Muscle of leg (tissue), 11 donors: ENCODE data around the gene TRIO. TPM values are rescaled to one million over a fixed set of nuclear protein-coding genes. Genes with fewer than 3 reads are reported as not detected.

ENCODE experiments used
- DNase-seq: peaks from one replicate; pipeline ENCODE4 v3.0.0; 2013
- H3K27ac ChIP-seq: one replicate; pipeline ENCODE4 v1.5.1; 2013; ENCODE audit warnings: mild to moderate bottlenecking, low read length, control low read depth
- H3K27me3 ChIP-seq: one replicate; pipeline ENCODE4 v1.6.1; 2013; ENCODE audit warnings: low read length; ENCODE audit not compliant: control insufficient read depth, insufficient read depth
- H3K36me3 ChIP-seq: one replicate; pipeline ENCODE4 v1.6.1; 2013; ENCODE audit warnings: low read length; ENCODE audit not compliant: control insufficient read depth, insufficient read depth
- H3K4me1 ChIP-seq: one replicate; pipeline ENCODE4 v1.6.1; 2013; ENCODE audit warnings: low read length; ENCODE audit not compliant: control insufficient read depth, insufficient read depth
- H3K4me3 ChIP-seq: one replicate; pipeline ENCODE4 v1.5.1; 2013; ENCODE audit warnings: low read length, control low read depth
- H3K9me3 ChIP-seq: replicated peaks from 2 replicates; pipeline ENCODE4 v1.6.1; 2013; ENCODE audit warnings: low read depth, low read length; ENCODE audit not compliant: control insufficient read depth
- WGBS: methylation state at CpG from one replicate; pipeline ENCODE4 v1.1.5; 2013; ENCODE audit warnings: missing lambda C conversion rate; ENCODE audit not compliant: insufficient coverage; 5-methylcytosine and 5-hydroxymethylcytosine counted together
- polyA plus RNA-seq, 8 donors: library from polyadenylated mRNA; unstranded; fragments of 120-200 nt; gene quantifications; one replicate each; pipeline versions ENCODE4 v1.2.1 to v1.2.3, GENCODE V29; 2013; ENCODE audit warnings: inconsistent platforms in 1 of 8, low replicate concordance in 1 of 8; ENCODE audit not compliant: insufficient read length in 8 of 8, insufficient read depth in 1 of 8
- total RNA-seq: library from RNA; stranded (reverse); fragments of 120-200 nt; gene quantifications from one replicate; pipeline ENCODE4 v1.2.4, GENCODE V29; 2013

Gene TRIO
- total and polyA plus RNA-seq, 9 donors: 124 to 219 (median 168) TPM

DNA sequence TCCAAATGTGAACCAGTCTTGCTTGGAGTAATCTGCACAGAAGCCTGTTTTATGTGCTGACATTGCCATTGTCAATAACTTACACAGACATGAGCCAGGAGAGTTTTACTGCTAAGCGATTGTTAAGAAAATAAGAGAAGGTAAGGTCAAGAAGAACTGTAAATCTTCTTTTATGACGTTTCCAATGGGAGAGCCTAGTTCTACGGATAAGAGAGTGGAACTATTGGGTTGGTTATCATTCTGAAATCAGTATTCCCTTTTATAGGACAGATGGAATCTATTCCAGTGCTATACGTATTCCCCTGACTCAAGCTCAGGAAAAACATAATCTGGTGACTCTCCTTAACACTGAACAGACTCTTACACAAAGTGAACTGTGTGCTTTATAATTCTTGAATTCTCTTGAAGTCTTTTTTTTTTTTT lies 300.5 kb downstream of the TRIO start:
- peak; percentile 70 for DNase-seq
- no peaks in the 10 kb centered on the region for H3K36me3 ChIP-seq
- peak overlapping the region; percentile 96 for H3K27ac ChIP-seq
- H3K4me3 ChIP-seq: peak overlapping the region; percentile 59
- no peaks in the 10 kb centered on the region for H3K27me3 ChIP-seq
- no peaks in the 10 kb centered on the region for H3K9me3 ChIP-seq
- H3K4me1 ChIP-seq: peaks cover 47% of the 10 kb centered on the region
- no CpG with 5 or more reads among the region's 4 CpGs for WGBS

DNA sequence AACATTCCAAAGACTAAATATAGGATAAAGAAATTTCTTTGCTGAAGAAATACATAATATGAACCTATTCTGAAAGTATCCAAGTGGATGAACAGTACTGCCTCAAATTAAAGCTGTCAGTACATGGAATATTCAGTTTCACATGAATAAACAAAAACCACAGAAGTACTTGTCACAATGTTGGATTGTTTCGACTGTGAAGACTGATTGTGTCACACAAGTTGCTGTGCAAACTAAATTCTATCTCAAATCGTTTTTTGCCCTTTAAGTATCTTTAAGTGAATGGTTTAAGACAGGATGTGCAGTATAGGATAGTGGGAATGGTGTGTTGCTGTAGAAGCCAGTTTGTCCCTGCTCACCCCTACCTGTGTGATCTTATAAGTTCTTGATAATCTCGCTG lies 301.0 kb downstream of the TRIO start:
- H3K4me3 ChIP-seq: peak overlapping the region; percentile 3
- H3K36me3 ChIP-seq: no peaks in the 10 kb centered on the region
- H3K9me3 ChIP-seq: no peaks in the 10 kb centered on the region
- DNase-seq: no peak
- WGBS: no CpG with 5 or more reads among the region's 3 CpGs
- no peaks in the 10 kb centered on the region for H3K27me3 ChIP-seq
- peaks cover 51% of the 10 kb centered on the region for H3K4me1 ChIP-seq
- peak overlapping the region; percentile 96 for H3K27ac ChIP-seq

DNA sequence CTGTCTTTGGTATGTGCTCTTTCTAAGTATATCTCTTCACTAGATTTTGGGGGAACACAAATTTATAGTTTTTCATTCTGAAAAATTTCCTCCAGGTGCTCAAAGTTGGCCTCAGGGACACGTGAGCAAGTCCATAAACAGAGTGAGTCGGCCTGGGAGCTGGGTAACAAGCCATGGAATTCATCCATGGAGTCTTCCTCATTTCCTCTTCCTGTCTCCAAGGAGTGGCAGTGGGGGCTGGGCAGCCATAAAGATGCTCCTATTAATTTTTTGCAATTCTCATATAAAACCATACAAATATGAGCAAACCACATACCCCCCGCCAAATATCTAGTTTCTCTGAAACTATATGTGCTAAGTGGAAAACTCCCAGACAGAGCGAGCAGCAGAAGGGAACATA lies 301.9 kb downstream of the TRIO start:
- Histone ChIP-seq H3K4me1 (peaks cover 54% of the 10 kb centered on the region), H3K27ac (peak overlapping the region; percentile 96), H3K4me3 (no peak overlapping the region), H3K27me3 (no peaks in the 10 kb centered on the region), H3K36me3 (no peaks in the 10 kb centered on the region), H3K9me3 (no peaks in the 10 kb centered on the region)
- 0% methylated on average over 1 of the region's 4 CpGs for WGBS
- DNase-seq: peak; percentile 77

DNA sequence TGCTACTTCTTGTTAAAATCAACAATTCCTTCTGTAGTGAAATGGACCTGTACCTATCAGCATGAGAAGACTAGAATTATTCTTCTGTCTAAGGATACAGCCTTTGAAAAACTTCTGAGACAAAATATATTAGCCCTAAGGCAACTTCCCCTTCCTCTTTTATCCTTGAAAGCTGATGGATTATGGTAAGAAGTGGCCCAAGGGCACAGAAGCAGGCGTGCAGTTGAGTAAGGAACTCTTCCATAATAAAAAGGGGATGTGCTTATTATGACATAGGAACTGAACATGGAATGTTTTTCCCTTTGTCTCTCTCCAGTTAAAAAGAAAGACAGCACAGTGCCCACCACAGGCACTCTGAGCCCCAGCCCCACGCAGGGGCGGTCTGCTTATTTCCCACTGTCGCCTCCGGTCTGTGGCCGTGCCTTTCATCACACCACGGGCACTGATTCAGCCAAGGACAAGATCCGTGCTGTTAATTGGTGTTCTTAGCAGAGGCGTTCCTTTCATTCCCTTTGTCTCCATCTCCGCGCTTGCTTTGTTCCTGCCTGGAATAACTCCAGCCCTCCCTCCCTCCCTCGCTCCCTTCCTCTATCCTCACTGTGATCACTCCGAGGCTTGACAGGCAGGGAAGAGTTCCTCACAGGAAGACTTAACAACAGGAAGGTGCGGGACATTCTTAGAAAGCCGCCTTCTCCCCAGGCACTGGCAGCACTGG lies 302.6 kb downstream of the TRIO start:
- peak; percentile 78 for DNase-seq
- H3K27ac ChIP-seq: peak overlapping the region; percentile 96
- H3K4me1 ChIP-seq: peaks cover 56% of the 10 kb centered on the region
- WGBS: 26% methylated on average over 13 of the region's 15 CpGs
- H3K27me3 ChIP-seq: no peaks in the 10 kb centered on the region
- no peaks in the 10 kb centered on the region for H3K9me3 ChIP-seq
- peak overlapping the region; percentile 7 for H3K4me3 ChIP-seq
- peaks cover 2% of the 10 kb centered on the region for H3K36me3 ChIP-seq

DNA sequence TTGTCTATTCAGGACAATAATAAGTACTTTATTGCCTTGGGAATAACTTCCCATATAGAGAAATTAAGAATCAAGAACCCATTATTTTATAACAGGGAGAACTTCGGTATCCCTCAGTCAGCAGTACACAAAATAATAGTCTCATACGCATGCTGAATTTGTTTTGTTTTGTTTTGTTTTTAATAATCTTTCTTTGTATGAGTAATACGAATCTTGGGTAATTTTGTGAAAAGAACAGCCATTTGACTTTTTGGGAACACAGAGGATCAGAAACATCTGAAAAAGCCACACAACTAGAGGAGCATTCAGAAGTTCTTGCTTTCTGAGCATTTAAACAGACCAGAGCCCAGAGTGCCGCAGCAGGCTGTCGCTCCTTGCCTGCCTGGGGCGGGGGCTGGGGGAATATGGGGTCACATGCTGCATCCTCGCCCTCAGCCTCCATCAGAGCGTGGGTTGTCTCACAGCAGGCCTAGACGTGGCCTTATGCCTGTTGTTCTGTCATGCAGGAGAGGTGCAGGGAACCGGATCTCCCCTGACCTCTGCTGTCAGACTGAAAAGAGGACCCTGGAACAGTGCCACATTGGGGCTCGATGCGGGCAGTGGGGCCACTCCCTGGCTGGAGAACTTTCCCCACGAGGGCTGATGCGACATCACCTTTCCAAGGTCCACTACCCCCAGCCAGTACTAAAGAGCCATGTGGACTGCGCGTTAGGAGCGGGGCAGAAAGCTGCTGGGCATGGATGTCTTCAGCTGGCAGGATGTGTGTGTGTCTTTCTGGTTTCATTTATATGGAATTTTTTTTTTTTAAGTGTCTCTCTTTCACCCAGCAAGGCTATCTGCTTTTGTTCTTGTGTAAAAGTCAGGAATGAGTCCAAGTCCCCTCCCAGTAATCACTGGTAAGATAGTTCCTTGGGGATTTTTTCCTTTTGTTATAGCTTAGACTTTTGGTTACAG lies 305.1 kb downstream of the TRIO start:
- H3K27me3 ChIP-seq: no peaks in the 10 kb centered on the region
- H3K4me3 ChIP-seq: no peak overlapping the region
- peaks cover 10% of the 10 kb centered on the region for H3K36me3 ChIP-seq
- peaks cover 63% of the 10 kb centered on the region for H3K4me1 ChIP-seq
- WGBS: 10% methylated on average over 7 of the region's 17 CpGs
- H3K27ac ChIP-seq: peak overlapping the region; percentile 99
- H3K9me3 ChIP-seq: no peaks in the 10 kb centered on the region
- peak; percentile 79 for DNase-seq

DNA sequence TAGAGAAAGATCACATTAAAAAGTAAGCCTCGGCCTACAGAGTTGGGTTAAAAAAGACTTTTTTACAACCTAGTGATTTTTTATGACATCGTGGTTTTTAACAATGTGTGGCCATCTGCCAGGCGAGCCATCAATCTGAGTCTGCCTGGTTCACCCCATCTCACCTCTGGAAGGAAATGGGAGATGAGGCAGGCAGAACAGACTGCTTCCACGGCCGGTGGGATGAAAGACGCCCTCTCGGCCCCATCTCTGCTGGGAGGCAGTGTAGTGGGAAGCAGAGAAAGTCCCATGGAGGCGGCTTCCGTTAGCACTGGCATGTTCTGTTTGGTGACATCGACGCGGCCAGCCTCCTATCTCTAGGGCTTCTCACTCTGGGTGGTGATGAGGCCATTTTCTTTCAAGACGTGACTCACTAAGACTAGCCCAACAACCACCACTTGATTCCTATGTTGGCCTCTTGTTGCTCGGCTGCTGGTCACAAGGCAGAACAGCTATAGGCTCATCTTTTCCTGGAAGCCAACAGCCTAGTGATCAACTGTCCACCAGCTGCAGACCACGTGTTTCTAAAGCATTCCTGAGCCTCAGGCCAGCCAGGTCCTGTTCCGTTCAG lies 306.0 kb downstream of the TRIO start:
- H3K27me3 ChIP-seq: no peaks in the 10 kb centered on the region
- peak overlapping the region; percentile 99 for H3K27ac ChIP-seq
- 32% methylated on average over 7 of the region's 16 CpGs for WGBS
- peak; percentile 99 for DNase-seq
- H3K4me3 ChIP-seq: no peak overlapping the region
- peaks cover 69% of the 10 kb centered on the region for H3K4me1 ChIP-seq
- H3K9me3 ChIP-seq: no peaks in the 10 kb centered on the region
- peaks cover 15% of the 10 kb centered on the region for H3K36me3 ChIP-seq

DNA sequence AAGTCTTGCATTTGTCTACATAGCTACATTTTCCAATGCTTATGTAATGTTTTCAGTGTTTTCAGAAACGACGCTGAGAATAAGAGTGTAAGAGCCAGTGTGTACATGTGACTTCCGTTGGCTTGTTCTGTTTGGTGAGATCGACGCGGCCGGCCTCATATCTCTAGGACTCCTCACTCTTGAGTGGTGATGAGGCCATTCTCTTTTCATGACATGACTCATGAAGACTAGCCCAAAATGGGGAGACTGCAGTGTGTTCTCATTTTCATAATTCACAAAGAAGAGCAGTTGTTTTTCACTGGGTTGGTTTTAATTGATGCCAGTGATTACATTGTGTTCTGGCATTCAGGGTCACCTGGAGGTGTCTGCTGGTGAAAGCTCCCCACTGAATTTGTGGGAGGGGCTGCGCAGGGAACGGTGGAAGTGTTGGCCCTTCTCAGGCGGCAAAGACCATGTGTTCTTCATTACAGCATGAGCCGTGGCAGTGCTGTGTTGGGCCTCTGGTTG lies 306.9 kb downstream of the TRIO start:
- peaks cover 23% of the 10 kb centered on the region for H3K36me3 ChIP-seq
- no peaks in the 10 kb centered on the region for H3K9me3 ChIP-seq
- H3K4me3 ChIP-seq: no peak overlapping the region
- DNase-seq: peak; percentile 96
- H3K27me3 ChIP-seq: no peaks in the 10 kb centered on the region
- H3K27ac ChIP-seq: peak overlapping the region; percentile 99
- 21% methylated on average over 3 of the region's 11 CpGs for WGBS
- H3K4me1 ChIP-seq: peaks cover 70% of the 10 kb centered on the region

DNA sequence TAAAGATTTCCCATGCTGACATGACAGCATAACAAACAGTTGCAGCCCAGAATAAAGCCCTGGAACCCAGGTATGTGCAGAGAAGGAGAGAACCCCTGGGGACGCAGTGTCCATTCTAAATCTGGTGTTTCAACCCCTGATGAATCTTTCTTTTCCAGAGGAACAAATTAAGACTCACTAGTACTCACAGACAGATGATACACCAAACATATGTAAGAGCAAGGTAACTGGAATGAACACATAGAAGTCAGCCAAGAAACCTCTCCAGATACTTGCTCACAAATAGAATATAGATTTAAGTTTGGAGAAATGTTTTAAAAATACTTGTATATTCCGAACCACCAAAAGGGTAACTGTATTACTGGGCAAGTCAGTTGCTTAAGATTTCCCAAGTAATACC lies 307.6 kb downstream of the TRIO start:
- no CpG with 5 or more reads among the region's 2 CpGs for WGBS
- H3K9me3 ChIP-seq: no peaks in the 10 kb centered on the region
- H3K4me3 ChIP-seq: no peak overlapping the region
- H3K36me3 ChIP-seq: peaks cover 23% of the 10 kb centered on the region
- H3K4me1 ChIP-seq: peaks cover 66% of the 10 kb centered on the region
- peak overlapping the region; percentile 99 for H3K27ac ChIP-seq
- DNase-seq: no peak
- no peaks in the 10 kb centered on the region for H3K27me3 ChIP-seq

DNA sequence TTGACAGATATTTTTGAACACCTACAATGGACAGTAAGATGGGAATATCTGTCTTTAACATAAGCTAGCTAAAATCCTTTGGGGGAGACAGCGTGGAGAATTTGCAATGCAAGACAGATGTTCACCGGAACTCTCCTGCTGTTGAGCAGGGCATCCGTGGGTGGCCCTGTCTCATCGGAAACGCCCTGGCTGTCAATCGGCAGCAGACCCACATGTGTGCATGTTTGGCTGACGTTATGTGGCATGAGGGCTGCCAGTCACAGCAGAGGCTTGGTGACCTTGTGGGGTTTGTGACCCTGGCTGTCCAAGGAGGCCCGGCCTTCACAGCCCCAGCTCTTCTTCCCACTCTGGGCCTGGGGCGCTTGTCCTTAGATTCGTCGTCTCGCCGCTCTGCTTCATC lies 308.7 kb downstream of the TRIO start:
- H3K9me3 ChIP-seq: no peaks in the 10 kb centered on the region
- H3K4me1 ChIP-seq: peaks cover 63% of the 10 kb centered on the region
- H3K27me3 ChIP-seq: no peaks in the 10 kb centered on the region
- 23% methylated on average over 8 of the region's 13 CpGs for WGBS
- DNase-seq: no peak
- peak overlapping the region; percentile 99 for H3K27ac ChIP-seq
- H3K4me3 ChIP-seq: no peak overlapping the region
- H3K36me3 ChIP-seq: peaks cover 25% of the 10 kb centered on the region
